Epithelial cell of prostate (primary cell): ENCODE results near the gene AGMO.

Experiments
- DNase-seq: peaks from one replicate; pipeline ENCODE4 v3.0.0-alpha.2; 2011; ENCODE audit warnings: low read depth, low spot score
- H3K27ac ChIP-seq: fragments of 450-650 bp; 2 replicates; pipeline ENCODE4 v1.5.1; 2017; ENCODE audit warnings: mild to moderate bottlenecking

AGMO gene

GRCh38 chr7:15507171-15507570 is 54.6 kb downstream of the AGMO start:
- H3K27ac ChIP-seq = no peak overlapping the region
- no peak for DNase-seq

DNA sequence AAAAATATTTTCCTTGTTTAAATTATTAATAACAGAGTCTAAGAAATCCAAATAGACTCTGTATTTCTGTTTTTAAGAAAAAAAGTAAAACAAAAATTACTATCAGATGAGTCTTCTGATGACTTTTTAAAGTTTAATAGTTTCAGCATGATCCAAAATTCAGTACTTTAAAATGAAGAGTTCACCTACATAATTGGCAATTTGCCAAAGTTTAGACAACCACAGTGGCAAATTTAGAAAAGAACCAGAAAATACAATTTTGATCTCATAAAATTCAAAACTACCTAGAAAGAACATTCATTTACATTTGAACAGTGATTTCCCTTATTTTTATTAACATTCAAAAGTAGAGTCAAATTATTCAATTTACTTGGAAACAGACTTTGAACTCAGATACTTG is 56.1 kb downstream of the AGMO start:
- DNase-seq = no peak
- no peak overlapping the region for H3K27ac ChIP-seq

DNA sequence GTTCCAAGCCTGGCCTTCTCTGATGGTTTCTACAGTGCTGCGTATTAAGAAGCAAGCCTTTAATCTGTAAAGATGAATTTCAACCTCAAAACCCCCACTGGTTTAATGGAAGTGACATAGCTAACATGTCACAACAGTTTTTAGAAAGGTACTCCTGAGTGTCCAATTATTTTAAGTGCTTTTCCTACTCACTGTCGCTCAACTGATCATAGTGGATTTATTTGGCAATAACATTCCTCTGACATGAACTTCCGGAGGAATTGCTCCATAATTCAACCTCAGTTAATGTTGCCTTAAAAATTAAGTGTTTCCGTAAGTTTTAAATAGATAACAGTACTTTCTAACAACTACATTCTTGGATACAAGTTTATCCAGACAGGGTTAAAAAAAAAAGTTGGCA is 57.5 kb downstream of the AGMO start:
- H3K27ac ChIP-seq = no peak overlapping the region
- DNase-seq = no peak

GRCh38 chr7:15503603-15504290 is 58.1 kb downstream of the AGMO start:
- H3K27ac ChIP-seq = no peak overlapping the region
- DNase-seq = no peak

DNA sequence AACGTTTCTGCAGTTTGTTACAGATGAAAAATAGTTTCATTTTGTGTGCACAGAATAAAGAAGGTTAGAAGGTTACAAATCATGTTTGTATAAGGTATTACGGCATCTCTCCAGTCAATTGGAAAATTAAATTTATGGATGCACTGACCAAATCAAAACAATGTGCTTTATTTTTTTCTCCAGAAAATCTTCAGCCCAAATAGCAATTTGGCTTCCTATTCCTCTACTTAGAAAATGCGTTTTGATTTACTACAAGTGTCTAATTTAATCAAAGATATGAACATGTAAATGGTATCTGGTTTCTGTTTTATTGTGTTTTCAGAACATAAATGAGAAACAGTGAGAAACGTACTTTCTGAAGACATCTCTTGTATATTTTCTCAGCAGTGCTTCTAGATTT is 63.4 kb downstream of the AGMO start:
- DNase-seq = no peak
- H3K27ac ChIP-seq = no peak overlapping the region

GRCh38 chr7:15495170-15495569 is 66.6 kb downstream of the AGMO start:
- no peak overlapping the region for H3K27ac ChIP-seq
- no peak for DNase-seq

DNA sequence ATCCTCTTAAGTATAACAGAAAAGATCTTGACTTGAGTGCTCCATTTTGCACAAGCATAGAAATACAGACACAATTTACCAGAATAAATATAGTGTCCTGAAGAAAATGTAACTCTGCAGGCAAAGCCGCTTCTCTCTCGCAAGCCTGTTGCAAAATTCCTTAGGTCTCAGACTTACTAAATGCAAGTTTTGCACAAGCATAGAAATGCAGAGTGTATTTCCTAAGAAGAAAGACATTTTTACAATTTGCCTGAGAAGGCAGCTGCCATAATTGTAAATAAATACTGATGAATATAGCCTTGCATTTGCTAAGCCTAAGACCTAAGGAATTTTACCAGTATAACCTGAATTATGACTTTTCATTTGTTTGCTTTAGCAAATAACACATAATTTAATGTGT is 67.1 kb downstream of the AGMO start:
- no peak overlapping the region for H3K27ac ChIP-seq
- no peak for DNase-seq

GRCh38 chr7:15491361-15491760 is 70.5 kb downstream of the AGMO start:
- H3K27ac ChIP-seq = no peak overlapping the region
- DNase-seq = no peak

DNA sequence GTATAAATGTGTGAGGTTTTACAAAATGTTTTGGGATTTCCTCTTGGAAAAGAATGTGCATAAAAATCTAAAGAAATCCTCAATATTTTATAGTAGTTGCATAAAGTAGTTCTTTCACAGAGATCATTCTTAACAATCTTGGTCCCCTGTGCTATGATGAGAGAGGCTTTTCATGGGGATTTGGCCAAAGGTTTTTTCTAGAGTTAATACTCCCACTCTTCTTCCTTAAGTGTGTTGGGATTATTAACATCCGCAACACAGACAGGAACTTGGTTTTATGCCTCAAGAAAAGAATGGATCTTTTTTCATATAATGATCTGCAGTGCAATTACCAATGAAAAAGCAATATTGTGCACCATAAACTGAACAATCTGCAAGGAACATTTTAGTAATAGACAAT is 71.5 kb downstream of the AGMO start:
- no peak overlapping the region for H3K27ac ChIP-seq
- DNase-seq = no peak

DNA sequence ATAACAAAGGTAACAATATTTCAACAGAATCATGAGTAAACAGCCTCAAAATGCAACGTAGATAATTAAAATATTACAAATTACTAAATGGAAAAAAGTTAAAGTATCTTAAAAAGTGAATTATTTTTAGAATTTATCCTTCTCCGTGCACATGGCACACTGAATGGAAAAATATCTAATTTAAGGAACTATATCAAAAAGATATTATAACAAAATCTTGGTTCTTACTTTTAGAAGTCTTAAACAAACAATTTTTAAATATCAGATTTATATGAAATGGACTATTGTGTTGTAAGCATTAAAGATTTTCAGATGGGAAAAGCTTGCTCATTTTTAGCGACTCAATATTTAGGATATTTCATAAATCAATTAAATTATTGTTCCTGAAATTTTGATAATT is 72.0 kb downstream of the AGMO start:
- no peak overlapping the region for H3K27ac ChIP-seq
- DNase-seq = no peak

DNA sequence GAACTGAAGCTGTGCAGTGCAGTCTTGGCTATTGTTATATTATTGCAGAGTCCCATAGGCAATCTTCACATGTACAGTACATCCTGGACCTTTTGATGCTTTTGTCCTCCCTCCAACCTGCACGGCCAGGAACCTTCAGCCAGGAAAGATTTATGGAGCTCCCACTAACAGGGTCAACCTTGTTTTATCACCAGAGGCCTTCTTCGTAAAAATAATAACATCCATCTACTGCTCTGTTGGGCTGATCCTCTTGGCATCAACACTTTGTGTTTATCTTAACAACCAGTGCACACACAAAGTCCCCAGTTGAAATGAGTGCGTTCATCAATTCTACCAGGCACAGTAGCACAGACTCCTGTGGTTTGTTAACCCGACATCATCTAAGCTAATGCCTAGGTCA is 72.4 kb downstream of the AGMO start:
- DNase-seq = no peak

DNA sequence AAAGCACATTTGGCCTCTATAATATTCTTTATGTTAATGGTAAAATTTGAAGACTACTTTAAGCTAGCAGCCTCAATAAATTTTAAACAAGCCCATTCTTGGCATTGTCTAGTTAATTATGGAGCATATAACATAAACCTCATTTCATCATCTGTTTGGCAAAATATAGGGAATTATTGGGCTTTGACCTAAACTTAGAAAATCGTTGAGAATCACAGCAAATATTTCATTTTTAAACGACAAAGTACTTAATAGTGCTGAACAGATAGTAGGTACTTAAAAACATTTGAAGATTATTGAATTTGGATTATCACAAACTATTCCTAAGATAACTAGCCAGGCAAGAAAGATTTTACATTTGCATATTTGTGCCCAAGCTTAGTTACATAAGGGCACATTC is 73.4 kb downstream of the AGMO start:
- no peak for DNase-seq
- H3K27ac ChIP-seq = no peak overlapping the region

More for the DNA sequence above, 72.4 kb downstream of the AGMO start:
- H3K27ac ChIP-seq = no peak overlapping the region

DNA sequence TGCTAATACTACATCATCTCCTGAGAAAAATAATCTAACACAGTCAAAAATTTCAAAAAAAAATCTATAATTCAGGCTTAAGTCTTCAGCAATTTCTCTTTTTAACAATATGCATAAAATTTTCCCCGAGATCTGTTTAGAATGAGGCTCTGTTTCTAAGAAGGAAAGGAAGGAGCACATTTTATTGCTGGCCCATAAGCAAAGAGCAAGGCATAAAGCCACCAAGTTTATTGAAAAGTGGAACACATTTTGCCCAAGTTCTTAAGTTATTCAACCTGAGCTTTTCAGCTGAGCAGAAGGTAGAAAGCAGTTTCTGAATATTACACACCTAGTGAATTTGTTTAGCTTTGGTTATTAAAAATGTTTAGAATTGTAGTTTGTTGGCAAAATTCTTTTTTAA is 73.9 kb downstream of the AGMO start:
- no peak for DNase-seq
- H3K27ac ChIP-seq = no peak overlapping the region

GRCh38 chr7:15485998-15486397 is 75.8 kb downstream of the AGMO start:
- DNase-seq = no peak
- no peak overlapping the region for H3K27ac ChIP-seq

GRCh38 chr7:15485431-15485830 is 76.4 kb downstream of the AGMO start:
- H3K27ac ChIP-seq = no peak overlapping the region
- DNase-seq = no peak

- DNase-seq = no peak
- no peak overlapping the region for H3K27ac ChIP-seq
Observed at GRCh38 chr7:15481132-15481531, 80.7 kb downstream of the AGMO start.

DNA sequence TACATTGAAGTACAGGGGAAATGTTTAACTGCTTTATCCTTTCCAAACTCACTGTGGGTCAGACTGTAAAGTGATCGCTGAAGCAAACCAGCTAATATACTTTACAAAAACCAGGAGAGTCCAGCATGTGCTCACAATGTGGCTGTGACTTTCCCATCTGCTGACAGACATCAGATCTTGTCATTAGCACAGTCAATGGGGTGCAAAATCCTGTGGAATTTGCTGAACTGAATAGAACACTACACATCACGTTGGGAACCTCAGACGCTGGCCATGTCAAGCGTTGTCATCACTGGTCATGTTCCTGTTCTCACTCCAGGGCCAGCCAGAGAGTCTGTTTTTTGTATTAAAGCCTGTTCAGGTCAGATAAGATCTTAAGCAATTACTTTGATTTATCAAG is 83.4 kb downstream of the AGMO start:
- DNase-seq = no peak
- no peak overlapping the region for H3K27ac ChIP-seq

- no peak overlapping the region for H3K27ac ChIP-seq
- no peak for DNase-seq
Observed at GRCh38 chr7:15476531-15476918, 85.3 kb downstream of the AGMO start.

- no peak overlapping the region for H3K27ac ChIP-seq
- no peak for DNase-seq
Observed at GRCh38 chr7:15475808-15476530, 85.8 kb downstream of the AGMO start.

DNA sequence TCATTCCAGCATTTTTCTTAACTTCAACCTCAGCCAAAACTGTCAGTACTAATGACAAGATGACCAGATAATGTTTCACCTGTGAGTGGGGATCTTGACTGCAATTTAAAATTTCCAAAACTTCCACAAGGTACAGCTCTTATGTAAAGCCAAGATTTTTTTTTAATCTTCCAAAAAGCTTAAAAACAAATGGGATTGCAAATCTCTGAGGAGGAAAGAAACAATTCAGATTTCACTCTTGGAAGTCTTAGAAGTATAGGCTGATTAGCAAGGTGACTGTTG is 90.2 kb downstream of the AGMO start:
- no peak for DNase-seq

DNA sequence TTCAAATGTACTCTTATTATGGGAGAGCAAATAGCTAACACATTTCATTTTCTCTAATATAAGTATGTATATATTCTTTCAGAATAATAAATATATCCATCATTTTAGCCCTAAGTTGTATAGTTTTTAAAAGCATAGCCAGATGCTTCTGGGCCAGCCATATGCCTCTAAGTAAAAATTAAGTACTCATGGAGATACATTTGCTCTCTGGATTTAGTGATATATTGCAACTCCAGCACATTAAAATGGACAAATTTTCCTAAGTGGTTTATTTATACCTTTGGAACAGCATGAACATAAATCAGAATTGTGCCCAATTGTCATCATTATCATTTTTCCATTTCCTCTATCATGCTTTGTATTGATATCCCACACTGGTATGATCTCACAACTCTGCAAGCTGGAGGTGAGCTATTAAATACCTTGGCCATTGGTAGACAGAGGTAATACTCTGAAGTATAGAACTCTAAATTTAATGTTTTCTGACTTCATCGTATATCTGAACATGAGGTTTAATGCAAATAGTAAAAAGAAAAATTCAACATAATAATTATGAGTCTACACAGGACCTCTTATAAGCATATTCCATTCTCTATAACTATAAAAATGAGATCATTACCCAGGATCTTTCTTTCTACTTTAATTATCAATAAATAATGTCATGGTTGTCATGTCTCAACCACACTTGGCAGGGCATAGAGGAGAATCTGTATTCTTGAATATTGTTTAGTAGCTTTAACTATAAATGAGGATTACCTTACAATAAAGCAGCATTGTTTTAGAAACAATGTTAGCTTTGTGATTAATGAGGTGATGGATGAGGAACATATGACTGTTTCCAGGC is 90.8 kb downstream of the AGMO start:
- DNase-seq = no peak
- no peak overlapping the region for H3K27ac ChIP-seq

More for the DNA sequence above, 90.2 kb downstream of the AGMO start:
- H3K27ac ChIP-seq = no peak overlapping the region
